Smooth muscle cell (in vitro differentiated cells): Measurements from ENCODE around the gene AHDC1. TPM values are rescaled to one million over a fixed set of nuclear protein-coding genes. Genes with fewer than 3 reads are reported as not detected.

Experiments
- DNase-seq: peaks from one replicate; lab custom pipeline; 2025; ENCODE audit not compliant: unreplicated experiment; lab: John Stamatoyannopoulos, UW
- H2AFZ ChIP-seq: fragments of 200-600 bp; sonication (generic); 2 replicates; pipeline ENCODE4 v1.6.0; 2016; ENCODE audit warnings: antibody characterized with exemption, low read depth, mild to moderate bottlenecking
- H3F3A ChIP-seq: fragments of 200-600 bp; sonication (generic); 2 replicates; pipeline ENCODE4 v1.6.0; 2017; ENCODE audit warnings: antibody characterized with exemption, low read depth
- H3K27ac ChIP-seq: fragments of 200-600 bp; sonication (generic); 2 replicates; pipeline ENCODE4 v1.5.1; 2016; ENCODE audit warnings: low read depth, mild to moderate bottlenecking
- H3K27me3 ChIP-seq: fragments of 200-600 bp; sonication (generic); 2 replicates; pipeline ENCODE4 v1.6.1; 2016; ENCODE audit warnings: low read depth, mild to moderate bottlenecking
- H3K36me3 ChIP-seq: fragments of 200-600 bp; sonication (generic); 2 replicates; pipeline ENCODE4 v1.5.1; 2016; ENCODE audit warnings: low read depth
- H3K4me1 ChIP-seq: fragments of 200-600 bp; sonication (generic); 2 replicates; pipeline ENCODE4 v1.5.1; 2016; ENCODE audit warnings: low read depth
- H3K4me2 ChIP-seq: fragments of 200-600 bp; sonication (generic); 2 replicates; pipeline ENCODE4 v1.6.0; 2016; ENCODE audit warnings: mild to moderate bottlenecking
- H3K4me3 ChIP-seq: fragments of 200-600 bp; sonication (generic); 2 replicates; pipeline ENCODE4 v1.5.1; 2016; ENCODE audit warnings: mild to moderate bottlenecking
- H3K79me2 ChIP-seq: fragments of 200-600 bp; sonication (generic); 2 replicates; pipeline ENCODE4 v1.6.0; 2016; ENCODE audit warnings: low read depth, mild to moderate bottlenecking
- H3K9ac ChIP-seq: fragments of 200-600 bp; sonication (generic); 2 replicates; pipeline ENCODE4 v1.6.0; 2016; ENCODE audit warnings: low read depth
- H3K9me3 ChIP-seq: fragments of 200-600 bp; sonication (generic); replicated peaks from 2 replicates; pipeline ENCODE4 v1.5.1; 2016; ENCODE audit warnings: low read depth
- H4K20me1 ChIP-seq: fragments of 200-600 bp; sonication (generic); 2 replicates; pipeline ENCODE4 v1.6.0; 2016; ENCODE audit warnings: low read depth
- CTCF ChIP-seq: fragments of 200-600 bp; sonication (generic); IDR thresholded peaks from 2 replicates; pipeline ENCODE4 v1.5.1; 2017; ENCODE audit warnings: borderline replicate concordance, mild to moderate bottlenecking, antibody characterized with exemption; ENCODE audit not compliant: insufficient read depth, poor library complexity, severe bottlenecking
- WGBS: methylation state at CpG from one replicate; pipeline ENCODE4 v1.1.7; 2016; ENCODE audit warnings: low lambda C conversion rate; 5-methylcytosine and 5-hydroxymethylcytosine counted together
- polyA plus RNA-seq: library from polyadenylated mRNA; unstranded; fragments of >200 nt; fragmentation: Nextera tagmentation; extraction: Ambion mirVana; gene quantifications from 2 replicates; pipeline ENCODE4 v1.2.1, GENCODE V29; 2016
- total RNA-seq: library from RNA; depleted of rRNA; stranded (reverse); fragments of >200 nt; gene quantifications from 2 replicates; pipeline ENCODE4 v1.2.3, GENCODE V29; 2014

Gene AHDC1
- total and polyA plus RNA-seq, 2 experiments from 2014 or later: 12.2 TPM

GRCh38 chr1:27618341-27619082, 14.6 kb upstream of the AHDC1 start:
- TF ChIP-seq CTCF: no peak
- WGBS: 87% methylated on average over 14 of the region's 14 CpGs
- Histone ChIP-seq H3K4me1 (no peaks in the 10 kb centered on the region), H3F3A (no peaks in the 10 kb centered on the region), H3K36me3 (no peaks in the 10 kb centered on the region), H4K20me1 (no peaks in the 10 kb centered on the region), H2AFZ (no peak overlapping the region), H3K9ac (no peak overlapping the region), H3K27me3 (no peaks in the 10 kb centered on the region), H3K27ac (no peak overlapping the region), H3K79me2 (no peaks in the 10 kb centered on the region), H3K4me3 (no peak overlapping the region), H3K9me3 (no peaks in the 10 kb centered on the region), H3K4me2 (no peak overlapping the region)
- DNase-seq: no peak

GRCh38 chr1:27617420-27617819, 13.5 kb upstream of the AHDC1 start:
- H3K9ac ChIP-seq: no peak overlapping the region
- H3K4me1 ChIP-seq: no peaks in the 10 kb centered on the region
- no peaks in the 10 kb centered on the region for H3K36me3 ChIP-seq
- no peak for DNase-seq
- H3K4me3 ChIP-seq: no peak overlapping the region
- no peak overlapping the region for H2AFZ ChIP-seq
- H3K4me2 ChIP-seq: no peak overlapping the region
- no peak overlapping the region for H3K27ac ChIP-seq
- no peaks in the 10 kb centered on the region for H3K79me2 ChIP-seq
- no peaks in the 10 kb centered on the region for H3K9me3 ChIP-seq
- TF ChIP-seq CTCF: no peak
- no peaks in the 10 kb centered on the region for H4K20me1 ChIP-seq
- no peaks in the 10 kb centered on the region for H3F3A ChIP-seq
- 95% methylated on average over 2 of the region's 2 CpGs for WGBS
- H3K27me3 ChIP-seq: no peaks in the 10 kb centered on the region

- Histone ChIP-seq H3K36me3 (no peaks in the 10 kb centered on the region), H4K20me1 (no peaks in the 10 kb centered on the region), H3K79me2 (no peaks in the 10 kb centered on the region), H3K4me2 (no peak overlapping the region), H3K9me3 (no peaks in the 10 kb centered on the region), H3K27me3 (no peaks in the 10 kb centered on the region), H3K4me1 (no peaks in the 10 kb centered on the region), H3K9ac (no peak overlapping the region), H3K27ac (no peak overlapping the region), H3K4me3 (no peak overlapping the region), H3F3A (no peaks in the 10 kb centered on the region), H2AFZ (no peak overlapping the region)
- WGBS: 95% methylated on average over 2 of the region's 2 CpGs
- DNase-seq: no peak
- TF ChIP-seq CTCF: no peak
Measured at GRCh38 chr1:27616441-27616840, 12.5 kb upstream of the AHDC1 start.
